Measurements from ENCODE around the gene SYT11. TPM values are rescaled to one million over a fixed set of nuclear protein-coding genes. Genes with fewer than 3 reads are reported as not detected.

Gene SYT11
- total and polyA plus RNA-seq, 10 of the 15 experiments (the other 5 are each of a cell fraction or from before 2014, with no cell fraction given), result 7.7 to 21.2 (median 13.5) TPM

DNA sequence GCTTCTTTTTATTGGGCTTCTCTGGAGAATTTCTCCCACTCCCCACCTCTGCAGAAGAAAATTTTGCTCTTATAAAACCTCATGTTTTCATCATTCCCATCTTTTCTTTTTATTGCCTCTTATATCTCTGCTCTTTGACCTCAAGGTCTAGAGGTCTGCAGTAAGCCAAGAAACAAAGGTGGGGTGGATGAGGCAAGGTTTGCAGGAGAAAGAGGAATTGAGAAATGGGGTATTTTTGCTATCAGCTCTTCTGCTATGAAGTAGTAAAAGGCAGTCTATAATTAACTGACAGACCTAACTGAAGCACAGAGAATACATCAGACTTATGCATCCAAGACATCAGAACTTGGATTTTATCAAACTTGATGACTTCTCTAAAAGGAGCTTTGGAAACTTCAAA, 22.9 kb downstream of the SYT11 start (continued):
- TF ChIP-seq, protein P1, sequence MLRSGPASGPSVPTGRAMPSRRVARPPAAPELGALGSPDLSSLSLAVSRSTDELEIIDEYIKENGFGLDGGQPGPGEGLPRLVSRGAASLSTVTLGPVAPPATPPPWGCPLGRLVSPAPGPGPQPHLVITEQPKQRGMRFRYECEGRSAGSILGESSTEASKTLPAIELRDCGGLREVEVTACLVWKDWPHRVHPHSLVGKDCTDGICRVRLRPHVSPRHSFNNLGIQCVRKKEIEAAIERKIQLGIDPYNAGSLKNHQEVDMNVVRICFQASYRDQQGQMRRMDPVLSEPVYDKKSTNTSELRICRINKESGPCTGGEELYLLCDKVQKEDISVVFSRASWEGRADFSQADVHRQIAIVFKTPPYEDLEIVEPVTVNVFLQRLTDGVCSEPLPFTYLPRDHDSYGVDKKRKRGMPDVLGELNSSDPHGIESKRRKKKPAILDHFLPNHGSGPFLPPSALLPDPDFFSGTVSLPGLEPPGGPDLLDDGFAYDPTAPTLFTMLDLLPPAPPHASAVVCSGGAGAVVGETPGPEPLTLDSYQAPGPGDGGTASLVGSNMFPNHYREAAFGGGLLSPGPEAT (IDR thresholded peaks at IDR 0.05; ENCODE audit: low read depth), result peak; percentile 66; the same call in 1 of the 2 replicates
- TF ChIP-seq SIX5 (IDR thresholded peaks at IDR 0.05; ENCODE audit: low read depth, low read length, severe bottlenecking) (no peak), EP300 (IDR thresholded peaks at IDR 0.05; ENCODE audit: borderline replicate concordance in 1 of 2, control insufficient read depth in 1 of 2, low read depth in 2 of 2, low read length in 2 of 2) (0 out of 4 replicates have a peak, but pooled peaks of 1 of the 2 experiments have one; percentile 31), HCFC1 (IDR thresholded peaks at IDR 0.05; ENCODE audit: low read length) (no peak), ATF7 (IDR thresholded peaks at IDR 0.05; ENCODE audit: low read depth) (no peak), PML (IDR thresholded peaks at IDR 0.05; ENCODE audit: low read length) (no peak), NR2F1 (conservative IDR thresholded peaks at IDR 0.05) (peak; percentile 91), IRF4 (IDR thresholded peaks at IDR 0.05; ENCODE audit: low read depth, low read length) (peak; percentile 73; the same call in 1 of the 2 replicates), MEF2A (IDR thresholded peaks at IDR 0.05; ENCODE audit: insufficient read depth, low read depth, low read length) (0 out of 2 replicates have a peak, but pooled peaks have one; percentile 80), CBFB (IDR thresholded peaks at IDR 0.05; ENCODE audit: low read depth) (no peak), SRF (IDR thresholded peaks at IDR 0.05; ENCODE audit: low read depth in 2 of 2, low read length in 2 of 2) (no peak), IKZF2 (IDR thresholded peaks at IDR 0.05) (no peak; a peak in 2 of 4 replicates), SMARCA5 (IDR thresholded peaks at IDR 0.05) (no peak), SUPT20H (IDR thresholded peaks at IDR 0.05; ENCODE audit: borderline replicate concordance, control insufficient read depth, low read depth, low read length) (no peak), ZBED1 (IDR thresholded peaks at IDR 0.05; ENCODE audit: borderline replicate concordance) (no peak), NR2C1 (IDR thresholded peaks at IDR 0.05) (0 out of 2 replicates have a peak, but pooled peaks have one; percentile 42), LARP7 (IDR thresholded peaks at IDR 0.05) (no peak), POU2F2 (IDR thresholded peaks at IDR 0.05; ENCODE audit: borderline replicate concordance, low read depth, low read length) (no peak), NR2C2 (IDR thresholded peaks at IDR 0.05; ENCODE audit: borderline replicate concordance, control insufficient read depth, insufficient read length, low read depth) (no peak)
- TF ChIP-seq, protein P2, sequence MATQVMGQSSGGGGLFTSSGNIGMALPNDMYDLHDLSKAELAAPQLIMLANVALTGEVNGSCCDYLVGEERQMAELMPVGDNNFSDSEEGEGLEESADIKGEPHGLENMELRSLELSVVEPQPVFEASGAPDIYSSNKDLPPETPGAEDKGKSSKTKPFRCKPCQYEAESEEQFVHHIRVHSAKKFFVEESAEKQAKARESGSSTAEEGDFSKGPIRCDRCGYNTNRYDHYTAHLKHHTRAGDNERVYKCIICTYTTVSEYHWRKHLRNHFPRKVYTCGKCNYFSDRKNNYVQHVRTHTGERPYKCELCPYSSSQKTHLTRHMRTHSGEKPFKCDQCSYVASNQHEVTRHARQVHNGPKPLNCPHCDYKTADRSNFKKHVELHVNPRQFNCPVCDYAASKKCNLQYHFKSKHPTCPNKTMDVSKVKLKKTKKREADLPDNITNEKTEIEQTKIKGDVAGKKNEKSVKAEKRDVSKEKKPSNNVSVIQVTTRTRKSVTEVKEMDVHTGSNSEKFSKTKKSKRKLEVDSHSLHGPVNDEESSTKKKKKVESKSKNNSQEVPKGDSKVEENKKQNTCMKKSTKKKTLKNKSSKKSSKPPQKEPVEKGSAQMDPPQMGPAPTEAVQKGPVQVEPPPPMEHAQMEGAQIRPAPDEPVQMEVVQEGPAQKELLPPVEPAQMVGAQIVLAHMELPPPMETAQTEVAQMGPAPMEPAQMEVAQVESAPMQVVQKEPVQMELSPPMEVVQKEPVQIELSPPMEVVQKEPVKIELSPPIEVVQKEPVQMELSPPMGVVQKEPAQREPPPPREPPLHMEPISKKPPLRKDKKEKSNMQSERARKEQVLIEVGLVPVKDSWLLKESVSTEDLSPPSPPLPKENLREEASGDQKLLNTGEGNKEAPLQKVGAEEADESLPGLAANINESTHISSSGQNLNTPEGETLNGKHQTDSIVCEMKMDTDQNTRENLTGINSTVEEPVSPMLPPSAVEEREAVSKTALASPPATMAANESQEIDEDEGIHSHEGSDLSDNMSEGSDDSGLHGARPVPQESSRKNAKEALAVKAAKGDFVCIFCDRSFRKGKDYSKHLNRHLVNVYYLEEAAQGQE (IDR thresholded peaks at IDR 0.05; ENCODE audit: low read depth, low read length), result no peak
- TF ChIP-seq, protein P3, sequence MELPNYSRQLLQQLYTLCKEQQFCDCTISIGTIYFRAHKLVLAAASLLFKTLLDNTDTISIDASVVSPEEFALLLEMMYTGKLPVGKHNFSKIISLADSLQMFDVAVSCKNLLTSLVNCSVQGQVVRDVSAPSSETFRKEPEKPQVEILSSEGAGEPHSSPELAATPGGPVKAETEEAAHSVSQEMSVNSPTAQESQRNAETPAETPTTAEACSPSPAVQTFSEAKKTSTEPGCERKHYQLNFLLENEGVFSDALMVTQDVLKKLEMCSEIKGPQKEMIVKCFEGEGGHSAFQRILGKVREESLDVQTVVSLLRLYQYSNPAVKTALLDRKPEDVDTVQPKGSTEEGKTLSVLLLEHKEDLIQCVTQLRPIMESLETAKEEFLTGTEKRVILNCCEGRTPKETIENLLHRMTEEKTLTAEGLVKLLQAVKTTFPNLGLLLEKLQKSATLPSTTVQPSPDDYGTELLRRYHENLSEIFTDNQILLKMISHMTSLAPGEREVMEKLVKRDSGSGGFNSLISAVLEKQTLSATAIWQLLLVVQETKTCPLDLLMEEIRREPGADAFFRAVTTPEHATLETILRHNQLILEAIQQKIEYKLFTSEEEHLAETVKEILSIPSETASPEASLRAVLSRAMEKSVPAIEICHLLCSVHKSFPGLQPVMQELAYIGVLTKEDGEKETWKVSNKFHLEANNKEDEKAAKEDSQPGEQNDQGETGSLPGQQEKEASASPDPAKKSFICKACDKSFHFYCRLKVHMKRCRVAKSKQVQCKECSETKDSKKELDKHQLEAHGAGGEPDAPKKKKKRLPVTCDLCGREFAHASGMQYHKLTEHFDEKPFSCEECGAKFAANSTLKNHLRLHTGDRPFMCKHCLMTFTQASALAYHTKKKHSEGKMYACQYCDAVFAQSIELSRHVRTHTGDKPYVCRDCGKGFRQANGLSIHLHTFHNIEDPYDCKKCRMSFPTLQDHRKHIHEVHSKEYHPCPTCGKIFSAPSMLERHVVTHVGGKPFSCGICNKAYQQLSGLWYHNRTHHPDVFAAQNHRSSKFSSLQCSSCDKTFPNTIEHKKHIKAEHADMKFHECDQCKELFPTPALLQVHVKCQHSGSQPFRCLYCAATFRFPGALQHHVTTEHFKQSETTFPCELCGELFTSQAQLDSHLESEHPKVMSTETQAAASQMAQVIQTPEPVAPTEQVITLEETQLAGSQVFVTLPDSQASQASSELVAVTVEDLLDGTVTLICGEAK (IDR thresholded peaks at IDR 0.05; ENCODE audit: borderline replicate concordance), result no peak

All from GM12878 (cell line).